GM23338 (cell line): ENCODE measurements around the gene CHCHD6. TPM values are rescaled to one million over a fixed set of nuclear protein-coding genes. Genes with fewer than 3 reads are reported as not detected.

Source experiments
- ATAC-seq: fragments of 200-7000 bp; cut with Tn5 transposase; 3 replicates; pipeline ENCODE4 v1.9.1; 2020
- DNase-seq: peaks from one replicate; pipeline ENCODE4 v3.0.0-alpha.2; 2015; ENCODE audit warnings: low spot score
- H2AFZ ChIP-seq: fragments of 200-600 bp; sonication (generic); 2 replicates; pipeline ENCODE4 v1.8.0; 2016; ENCODE audit warnings: antibody characterized with exemption, mild to moderate bottlenecking, moderate library complexity
- H3F3A ChIP-seq: fragments of 200-600 bp; sonication (generic); replicated peaks from 2 replicates; pipeline ENCODE4 v1.8.0; 2017; ENCODE audit warnings: antibody characterized with exemption, mixed run types, low read depth
- H3K27ac ChIP-seq: fragments of 200-600 bp; sonication (generic); 2 replicates; pipeline ENCODE4 v1.6.1; 2016; ENCODE audit warnings: low read depth
- H3K27me3 ChIP-seq: fragments of 200-600 bp; sonication (generic); 2 replicates; pipeline ENCODE4 v1.8.0; 2016; ENCODE audit warnings: mild to moderate bottlenecking, mixed run types, moderate library complexity; ENCODE audit not compliant: insufficient read depth
- H3K36me3 ChIP-seq: fragments of 200-600 bp; sonication (generic); 2 replicates; pipeline ENCODE4 v1.8.0; 2016; ENCODE audit warnings: mild to moderate bottlenecking; ENCODE audit not compliant: insufficient read depth
- H3K4me1 ChIP-seq: fragments of 200-600 bp; sonication (generic); 2 replicates; pipeline ENCODE4 v1.8.0; 2016; ENCODE audit warnings: mild to moderate bottlenecking, moderate library complexity; ENCODE audit not compliant: insufficient read depth
- H3K4me2 ChIP-seq: fragments of 200-600 bp; sonication (generic); 2 replicates; pipeline ENCODE4 v1.7.1; 2017; ENCODE audit warnings: mixed run types
- H3K4me3 ChIP-seq: fragments of 200-600 bp; sonication (generic); 2 replicates; pipeline ENCODE4 v1.6.1; 2016; ENCODE audit warnings: mixed run types
- H3K79me2 ChIP-seq: fragments of 200-600 bp; sonication (generic); replicated peaks from 2 replicates; pipeline ENCODE4 v1.8.0; 2017; ENCODE audit warnings: mild to moderate bottlenecking; ENCODE audit not compliant: insufficient read depth
- H3K9me2 ChIP-seq: fragments of 200-600 bp; sonication (generic); 2 replicates; pipeline ENCODE4 v1.8.0; 2017; ENCODE audit not compliant: insufficient read depth
- H4K20me1 ChIP-seq: fragments of 200-600 bp; sonication (generic); replicated peaks from 2 replicates; pipeline ENCODE4 v1.8.0; 2017; ENCODE audit warnings: mild to moderate bottlenecking; ENCODE audit not compliant: insufficient read depth
- H3K27ac Mint-ChIP-seq: 2 replicates; pipeline ENCODE4 v1.8.0; 2020; ENCODE audit warnings: inconsistent platforms, mild to moderate bottlenecking, moderate library complexity, mixed read lengths
- H3K27me3 Mint-ChIP-seq: 3 replicates; pipeline ENCODE4 v1.8.0; 2022; ENCODE audit warnings: low read depth, mild to moderate bottlenecking, moderate library complexity, mixed read lengths, inconsistent platforms; ENCODE audit not compliant: insufficient read depth, poor library complexity
- H3K36me3 Mint-ChIP-seq: 3 replicates; pipeline ENCODE4 v1.8.0; 2021; ENCODE audit warnings: low read depth, mild to moderate bottlenecking, inconsistent platforms, moderate library complexity, mixed read lengths
- H3K4me1 Mint-ChIP-seq: 3 replicates; pipeline ENCODE4 v1.8.0; 2020; ENCODE audit warnings: mild to moderate bottlenecking, inconsistent platforms, mixed read lengths
- H3K4me3 Mint-ChIP-seq: 3 replicates; pipeline ENCODE4 v1.8.0; 2021; ENCODE audit warnings: moderate library complexity, mild to moderate bottlenecking, inconsistent platforms, mixed read lengths
- H3K9me3 Mint-ChIP-seq: 3 replicates; pipeline ENCODE4 v1.8.0; 2020; ENCODE audit warnings: moderate library complexity, mild to moderate bottlenecking, inconsistent platforms, mixed read lengths
- CREB1 ChIP-seq: fragments of 250-450 bp; sonication (Bioruptor Pico); IDR thresholded peaks from 2 replicates; pipeline ENCODE4 v1.5.0; 2020; ENCODE audit warnings: low read depth, mild to moderate bottlenecking, moderate library complexity
- EZH2phosphoT487 ChIP-seq: fragments of 200-600 bp; sonication (generic); IDR thresholded peaks from one replicate; pipeline ENCODE4 v1.8.1; 2018; ENCODE audit warnings: antibody characterized with exemption; ENCODE audit not compliant: unreplicated experiment
- JUNB ChIP-seq: IDR thresholded peaks from one replicate; pipeline ENCODE4 v1.6.1; 2016; ENCODE audit warnings: antibody characterized with exemption; ENCODE audit not compliant: unreplicated experiment
- NANOG ChIP-seq: IDR thresholded peaks from 2 replicates; pipeline ENCODE4 v1.6.1; 2016; ENCODE audit warnings: antibody characterized with exemption, borderline replicate concordance
- POLR2AphosphoS5 ChIP-seq: IDR thresholded peaks from 2 replicates; pipeline ENCODE4 v1.6.1; 2016; ENCODE audit warnings: antibody characterized with exemption, low read depth
- STAT1 ChIP-seq: IDR thresholded peaks from one replicate; pipeline ENCODE4 v1.6.1; 2016; ENCODE audit warnings: antibody characterized with exemption; ENCODE audit not compliant: unreplicated experiment
- ZNF114 ChIP-seq: fragments of 250-450 bp; sonication (Bioruptor Pico); IDR thresholded peaks from 2 replicates; pipeline ENCODE4 v1.5.0; 2020; ENCODE audit warnings: mild to moderate bottlenecking, moderate library complexity
- ZNF331 ChIP-seq: fragments of 250-450 bp; sonication (Bioruptor Pico); IDR thresholded peaks from 2 replicates; pipeline ENCODE4 v1.5.0; 2020; ENCODE audit warnings: low read depth, mild to moderate bottlenecking, moderate library complexity
- polyA plus RNA-seq: library from polyadenylated mRNA; unstranded; fragments of >200 nt; fragmentation: Nextera tagmentation; extraction: Ambion mirVana; gene quantifications from 2 replicates; pipeline ENCODE4 v1.2.1, GENCODE V29; 2016
- total RNA-seq: library from RNA; depleted of rRNA; stranded (reverse); fragments of >200 nt; shearing (Covaris generic); gene quantifications from 2 replicates; pipeline ENCODE4 v1.2.3, GENCODE V29; 2014
- TF ChIP-seq, protein P1 (sequence below): fragments of 250-450 bp; sonication (Bioruptor Pico); IDR thresholded peaks from 2 replicates; pipeline ENCODE4 v1.5.0; 2020; ENCODE audit warnings: mild to moderate bottlenecking, moderate library complexity
- TF ChIP-seq, protein P2 (sequence below), 2 experiments: fragments of 200-600 bp in 1 of 2; sonication (generic) in 1 of 2; conservative IDR thresholded peaks; 2 replicates each; pipeline versions ENCODE4 v1.5.1 to v1.6.1; 2016 to 2017; ENCODE audit warnings: antibody characterized with exemption in 2 of 2, low read depth in 2 of 2, mild to moderate bottlenecking in 2 of 2, moderate library complexity in 1 of 2
- TF ChIP-seq, protein P3 (sequence below): IDR thresholded peaks from 2 replicates; pipeline ENCODE4 v1.6.1; 2016; ENCODE audit warnings: antibody characterized with exemption

Gene CHCHD6
- total and polyA plus RNA-seq, 2 experiments from 2014 or later, result 28.8 to 43.0 TPM

DNA sequence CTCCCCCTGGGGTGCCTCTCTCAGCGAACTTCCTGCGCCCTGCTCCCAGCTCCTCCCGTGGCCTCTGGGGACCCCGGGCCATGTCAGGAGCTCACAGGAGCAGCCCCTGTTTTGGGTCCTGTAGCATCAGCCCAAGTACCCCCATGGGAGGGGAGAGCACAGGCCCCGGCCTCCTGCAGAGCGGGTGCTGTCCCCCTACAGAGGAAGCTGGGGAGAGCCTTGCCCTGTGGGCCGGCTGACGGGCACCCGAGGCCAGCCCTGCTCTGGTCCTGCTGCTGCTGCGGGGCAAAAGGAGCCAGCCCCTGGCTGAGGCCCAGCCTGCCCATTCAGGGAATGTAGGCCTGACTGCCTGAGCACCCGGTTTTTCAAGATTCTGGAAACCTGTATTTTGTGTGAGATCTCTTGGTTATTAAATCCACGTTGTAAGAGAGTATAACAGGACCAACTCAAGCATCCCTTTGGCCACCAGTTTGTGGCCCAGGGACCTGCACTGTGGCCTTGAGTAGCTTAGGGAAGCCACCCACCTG is 291.3 kb downstream of the CHCHD6 start:
- Histone ChIP-seq H2AFZ (no peak overlapping the region), H4K20me1 (no peaks in the 10 kb centered on the region; the same call in 1 of the 2 replicates), H3K27me3 (no peaks in the 10 kb centered on the region), H3K27ac (no peak overlapping the region), H3K9me2 (no peaks in the 10 kb centered on the region), H3K4me1 (no peaks in the 10 kb centered on the region), H3K79me2 (peaks cover 30% of the 10 kb centered on the region; the same call in 1 of the 2 replicates), H3K4me3 (no peak overlapping the region), H3F3A (no peaks in the 10 kb centered on the region), H3K4me2 (no peak overlapping the region), H3K36me3 (no peaks in the 10 kb centered on the region)
- Mint-ChIP-seq H3K9me3 (no peaks in the 10 kb centered on the region), H3K27me3 (peaks cover 11% of the 10 kb centered on the region), H3K4me1 (peaks cover 13% of the 10 kb centered on the region), H3K36me3 (peaks cover 3% of the 10 kb centered on the region; the same call in 2 of the 3 replicates), H3K4me3 (no peak overlapping the region), H3K27ac (no peak overlapping the region)
- no peak for DNase-seq
- no peak for ATAC-seq
- no peak for TF ChIP-seq ZNF114 (CRISPR knock-in tag)
- no peak for TF ChIP-seq CREB1 (CRISPR knock-in tag)
- no peak for TF ChIP-seq STAT1
- TF ChIP-seq NANOG, result no peak
- TF ChIP-seq EZH2phosphoT487, result no peak
- TF ChIP-seq, protein P1, sequence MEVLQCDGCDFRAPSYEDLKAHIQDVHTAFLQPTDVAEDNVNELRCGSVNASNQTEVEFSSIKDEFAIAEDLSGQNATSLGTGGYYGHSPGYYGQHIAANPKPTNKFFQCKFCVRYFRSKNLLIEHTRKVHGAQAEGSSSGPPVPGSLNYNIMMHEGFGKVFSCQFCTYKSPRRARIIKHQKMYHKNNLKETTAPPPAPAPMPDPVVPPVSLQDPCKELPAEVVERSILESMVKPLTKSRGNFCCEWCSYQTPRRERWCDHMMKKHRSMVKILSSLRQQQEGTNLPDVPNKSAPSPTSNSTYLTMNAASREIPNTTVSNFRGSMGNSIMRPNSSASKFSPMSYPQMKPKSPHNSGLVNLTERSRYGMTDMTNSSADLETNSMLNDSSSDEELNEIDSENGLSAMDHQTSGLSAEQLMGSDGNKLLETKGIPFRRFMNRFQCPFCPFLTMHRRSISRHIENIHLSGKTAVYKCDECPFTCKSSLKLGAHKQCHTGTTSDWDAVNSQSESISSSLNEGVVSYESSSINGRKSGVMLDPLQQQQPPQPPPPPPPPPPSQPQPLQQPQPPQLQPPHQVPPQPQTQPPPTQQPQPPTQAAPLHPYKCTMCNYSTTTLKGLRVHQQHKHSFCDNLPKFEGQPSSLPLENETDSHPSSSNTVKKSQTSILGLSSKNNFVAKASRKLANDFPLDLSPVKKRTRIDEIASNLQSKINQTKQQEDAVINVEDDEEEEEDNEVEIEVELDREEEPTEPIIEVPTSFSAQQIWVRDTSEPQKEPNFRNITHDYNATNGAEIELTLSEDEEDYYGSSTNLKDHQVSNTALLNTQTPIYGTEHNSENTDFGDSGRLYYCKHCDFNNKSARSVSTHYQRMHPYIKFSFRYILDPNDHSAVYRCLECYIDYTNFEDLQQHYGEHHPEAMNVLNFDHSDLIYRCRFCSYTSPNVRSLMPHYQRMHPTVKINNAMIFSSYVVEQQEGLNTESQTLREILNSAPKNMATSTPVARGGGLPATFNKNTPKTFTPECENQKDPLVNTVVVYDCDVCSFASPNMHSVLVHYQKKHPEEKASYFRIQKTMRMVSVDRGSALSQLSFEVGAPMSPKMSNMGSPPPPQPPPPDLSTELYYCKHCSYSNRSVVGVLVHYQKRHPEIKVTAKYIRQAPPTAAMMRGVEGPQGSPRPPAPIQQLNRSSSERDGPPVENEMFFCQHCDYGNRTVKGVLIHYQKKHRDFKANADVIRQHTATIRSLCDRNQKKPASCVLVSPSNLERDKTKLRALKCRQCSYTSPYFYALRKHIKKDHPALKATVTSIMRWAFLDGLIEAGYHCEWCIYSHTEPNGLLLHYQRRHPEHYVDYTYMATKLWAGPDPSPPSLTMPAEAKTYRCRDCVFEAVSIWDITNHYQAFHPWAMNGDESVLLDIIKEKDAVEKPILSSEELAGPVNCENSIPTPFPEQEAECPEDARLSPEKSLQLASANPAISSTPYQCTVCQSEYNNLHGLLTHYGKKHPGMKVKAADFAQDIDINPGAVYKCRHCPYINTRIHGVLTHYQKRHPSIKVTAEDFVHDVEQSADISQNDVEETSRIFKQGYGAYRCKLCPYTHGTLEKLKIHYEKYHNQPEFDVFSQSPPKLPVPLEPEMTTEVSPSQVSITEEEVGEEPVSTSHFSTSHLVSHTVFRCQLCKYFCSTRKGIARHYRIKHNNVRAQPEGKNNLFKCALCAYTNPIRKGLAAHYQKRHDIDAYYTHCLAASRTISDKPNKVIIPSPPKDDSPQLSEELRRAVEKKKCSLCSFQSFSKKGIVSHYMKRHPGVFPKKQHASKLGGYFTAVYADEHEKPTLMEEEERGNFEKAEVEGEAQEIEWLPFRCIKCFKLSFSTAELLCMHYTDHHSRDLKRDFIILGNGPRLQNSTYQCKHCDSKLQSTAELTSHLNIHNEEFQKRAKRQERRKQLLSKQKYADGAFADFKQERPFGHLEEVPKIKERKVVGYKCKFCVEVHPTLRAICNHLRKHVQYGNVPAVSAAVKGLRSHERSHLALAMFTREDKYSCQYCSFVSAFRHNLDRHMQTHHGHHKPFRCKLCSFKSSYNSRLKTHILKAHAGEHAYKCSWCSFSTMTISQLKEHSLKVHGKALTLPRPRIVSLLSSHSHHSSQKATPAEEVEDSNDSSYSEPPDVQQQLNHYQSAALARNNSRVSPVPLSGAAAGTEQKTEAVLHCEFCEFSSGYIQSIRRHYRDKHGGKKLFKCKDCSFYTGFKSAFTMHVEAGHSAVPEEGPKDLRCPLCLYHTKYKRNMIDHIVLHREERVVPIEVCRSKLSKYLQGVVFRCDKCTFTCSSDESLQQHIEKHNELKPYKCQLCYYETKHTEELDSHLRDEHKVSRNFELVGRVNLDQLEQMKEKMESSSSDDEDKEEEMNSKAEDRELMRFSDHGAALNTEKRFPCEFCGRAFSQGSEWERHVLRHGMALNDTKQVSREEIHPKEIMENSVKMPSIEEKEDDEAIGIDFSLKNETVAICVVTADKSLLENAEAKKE, result no peak
- TF ChIP-seq POLR2AphosphoS5, result no peak
- TF ChIP-seq, protein P2, sequence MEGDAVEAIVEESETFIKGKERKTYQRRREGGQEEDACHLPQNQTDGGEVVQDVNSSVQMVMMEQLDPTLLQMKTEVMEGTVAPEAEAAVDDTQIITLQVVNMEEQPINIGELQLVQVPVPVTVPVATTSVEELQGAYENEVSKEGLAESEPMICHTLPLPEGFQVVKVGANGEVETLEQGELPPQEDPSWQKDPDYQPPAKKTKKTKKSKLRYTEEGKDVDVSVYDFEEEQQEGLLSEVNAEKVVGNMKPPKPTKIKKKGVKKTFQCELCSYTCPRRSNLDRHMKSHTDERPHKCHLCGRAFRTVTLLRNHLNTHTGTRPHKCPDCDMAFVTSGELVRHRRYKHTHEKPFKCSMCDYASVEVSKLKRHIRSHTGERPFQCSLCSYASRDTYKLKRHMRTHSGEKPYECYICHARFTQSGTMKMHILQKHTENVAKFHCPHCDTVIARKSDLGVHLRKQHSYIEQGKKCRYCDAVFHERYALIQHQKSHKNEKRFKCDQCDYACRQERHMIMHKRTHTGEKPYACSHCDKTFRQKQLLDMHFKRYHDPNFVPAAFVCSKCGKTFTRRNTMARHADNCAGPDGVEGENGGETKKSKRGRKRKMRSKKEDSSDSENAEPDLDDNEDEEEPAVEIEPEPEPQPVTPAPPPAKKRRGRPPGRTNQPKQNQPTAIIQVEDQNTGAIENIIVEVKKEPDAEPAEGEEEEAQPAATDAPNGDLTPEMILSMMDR (conservative IDR thresholded peaks at IDR 0.05; ENCODE audit: low read depth in 2 of 2), result no peak
- no peak for TF ChIP-seq JUNB
- TF ChIP-seq, protein P3, sequence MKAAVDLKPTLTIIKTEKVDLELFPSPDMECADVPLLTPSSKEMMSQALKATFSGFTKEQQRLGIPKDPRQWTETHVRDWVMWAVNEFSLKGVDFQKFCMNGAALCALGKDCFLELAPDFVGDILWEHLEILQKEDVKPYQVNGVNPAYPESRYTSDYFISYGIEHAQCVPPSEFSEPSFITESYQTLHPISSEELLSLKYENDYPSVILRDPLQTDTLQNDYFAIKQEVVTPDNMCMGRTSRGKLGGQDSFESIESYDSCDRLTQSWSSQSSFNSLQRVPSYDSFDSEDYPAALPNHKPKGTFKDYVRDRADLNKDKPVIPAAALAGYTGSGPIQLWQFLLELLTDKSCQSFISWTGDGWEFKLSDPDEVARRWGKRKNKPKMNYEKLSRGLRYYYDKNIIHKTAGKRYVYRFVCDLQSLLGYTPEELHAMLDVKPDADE, result no peak
- no peak for TF ChIP-seq ZNF331 (CRISPR knock-in tag)
